IgD-negative memory B cell (primary cell): Measurements from ENCODE around the gene ACSL5. TPM values are rescaled to one million over a fixed set of nuclear protein-coding genes. Genes with fewer than 3 reads are reported as not detected.
"Not testable (repeated sequence)": the region's sequence is repeated elsewhere in the genome, so short reads cannot be mapped to it uniquely, and the experiment has no call there.

ENCODE experiments used
- H3K27ac Mint-ChIP-seq, 3 donors: one replicate each; pipeline ENCODE4 v1.8.0; 2020 to 2022; ENCODE audit warnings: mild to moderate bottlenecking in 3 of 3, mixed read lengths in 3 of 3, moderate library complexity in 1 of 3
- H3K27me3 Mint-ChIP-seq: one replicate; pipeline ENCODE4 v1.8.0; 2021; ENCODE audit warnings: mixed read lengths
- H3K36me3 Mint-ChIP-seq: one replicate; pipeline ENCODE4 v1.8.0; 2020; ENCODE audit warnings: mild to moderate bottlenecking, mixed read lengths
- H3K4me1 Mint-ChIP-seq, 3 donors: one replicate each; pipeline ENCODE4 v1.8.0; 2020 to 2022; ENCODE audit warnings: mixed read lengths in 3 of 3, mild to moderate bottlenecking in 1 of 3
- H3K4me3 Mint-ChIP-seq, 4 donors: one replicate each; pipeline ENCODE4 v1.8.0; 2020 to 2022; ENCODE audit warnings: mild to moderate bottlenecking in 4 of 4, mixed read lengths in 4 of 4, moderate library complexity in 3 of 4
- H3K9me3 Mint-ChIP-seq, 3 donors: one replicate each; pipeline ENCODE4 v1.8.0; 2020 to 2021; ENCODE audit warnings: mixed read lengths in 3 of 3, mild to moderate bottlenecking in 1 of 3
- polyA plus RNA-seq: library from polyadenylated mRNA; unstranded; fragments of 300-500 nt; fragmentation: Illumina TruSeq; gene quantifications from one replicate; pipeline ENCODE4 v1.2.3, GENCODE V29; 2021

Gene ACSL5
- polyA plus RNA-seq, 1 donor from 2014 or later, result 52.3 TPM

DNA sequence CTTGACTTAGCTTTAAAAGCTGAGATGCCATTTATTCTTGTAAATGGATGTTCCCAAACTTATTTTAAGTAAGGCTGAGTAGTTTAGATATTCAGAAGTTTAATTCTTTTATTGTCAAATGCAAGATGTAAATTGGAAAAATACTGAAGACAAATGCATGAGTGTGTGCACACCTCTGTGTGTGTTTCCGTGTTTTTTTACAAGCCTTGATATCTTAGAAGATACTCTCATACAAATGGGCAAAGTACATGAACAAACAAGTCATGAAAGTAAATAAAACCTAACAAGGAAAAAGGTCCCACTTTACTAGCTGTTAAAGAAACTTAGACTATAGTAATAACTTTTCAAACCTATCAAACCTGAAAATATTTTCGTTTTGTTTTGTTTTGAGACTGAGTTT, 29.0 kb downstream of the ACSL5 start:
- Mint-ChIP-seq H3K9me3 (peaks cover 0 to 3% (median 3%) of the 10 kb centered on the region in 3 donors), H3K27ac (peak overlapping the region in 1 of 3 donors; percentile 20), H3K4me1 (peaks cover 2 to 8% (median 4%) of the 10 kb centered on the region in 3 donors), H3K36me3 (peaks cover 25% of the 10 kb centered on the region), H3K27me3 (no peaks in the 10 kb centered on the region), H3K4me3 (no peak overlapping the region)

DNA sequence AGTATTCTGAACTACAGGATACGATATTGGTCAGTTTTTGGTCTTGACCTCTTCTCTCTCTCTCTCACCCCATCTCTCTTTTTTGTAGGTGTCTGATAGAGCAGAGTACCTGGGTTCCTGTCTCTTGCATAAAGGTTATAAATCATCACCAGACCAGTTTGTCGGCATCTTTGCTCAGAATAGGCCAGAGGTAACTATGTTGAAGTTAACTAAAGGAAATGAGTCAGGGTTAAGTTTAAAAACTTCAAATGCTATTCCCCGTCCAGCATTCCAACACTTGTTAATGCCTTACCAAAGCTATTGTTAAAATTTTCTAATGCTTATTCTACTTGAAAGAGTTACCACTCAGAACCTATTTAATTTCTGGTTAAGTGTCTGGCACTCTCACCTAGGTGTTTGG, 30.7 kb downstream of the ACSL5 start:
- Mint-ChIP-seq H3K4me1 (peaks cover 2 to 8% (median 4%) of the 10 kb centered on the region in 3 donors), H3K4me3 (no peak overlapping the region), H3K9me3 (peaks cover 0 to 3% (median 3%) of the 10 kb centered on the region in 3 donors), H3K36me3 (peaks cover 28% of the 10 kb centered on the region), H3K27me3 (no peaks in the 10 kb centered on the region), H3K27ac (no peak overlapping the region)

DNA sequence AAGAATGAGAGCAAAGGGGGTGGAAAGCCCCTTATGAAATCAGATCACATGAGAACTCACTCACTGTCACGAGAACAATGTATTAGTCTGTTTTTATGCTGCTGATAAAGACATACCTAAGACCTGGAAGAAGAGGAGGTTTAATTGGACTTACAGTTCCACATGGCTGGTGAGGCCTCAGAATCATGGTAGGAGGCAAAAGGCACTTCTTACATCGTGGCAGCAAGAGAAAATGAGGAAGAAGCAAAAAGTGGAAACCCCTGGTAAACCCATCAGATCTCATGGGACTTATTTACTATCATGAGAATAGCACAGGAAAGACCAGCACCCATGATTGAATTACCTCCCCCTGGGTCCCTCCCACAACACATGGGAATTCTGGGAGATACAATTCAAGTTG, 32.9 kb downstream of the ACSL5 start:
- H3K36me3 Mint-ChIP-seq, result peaks cover 26% of the 10 kb centered on the region
- peak overlapping the region in 1 of 3 donors; percentile 87 for H3K27ac Mint-ChIP-seq
- not testable (repeated sequence) for H3K9me3 Mint-ChIP-seq, H3K27me3 Mint-ChIP-seq, H3K4me1 Mint-ChIP-seq
- H3K4me3 Mint-ChIP-seq, result peak overlapping the region in 1 of 4 donors; percentile 46

DNA sequence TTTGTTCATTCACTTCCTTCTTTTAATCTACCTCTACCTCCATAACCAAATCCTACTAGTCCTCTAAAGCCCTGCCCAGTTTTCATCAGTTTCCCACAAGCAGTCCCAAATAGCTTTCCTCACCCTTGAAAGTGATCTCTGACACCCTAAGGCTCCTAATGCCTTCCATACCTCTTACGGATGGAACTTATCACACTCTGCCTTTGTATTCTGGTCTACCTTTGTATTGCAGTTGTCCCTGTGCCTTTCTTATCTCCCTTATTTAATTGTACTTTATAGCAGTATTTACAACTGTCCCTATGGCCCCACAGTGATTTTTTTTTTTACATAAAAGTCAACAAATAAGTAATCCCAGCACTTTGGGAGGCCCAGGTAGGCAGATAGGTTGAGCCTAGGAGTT, 33.8 kb downstream of the ACSL5 start:
- H3K4me3 Mint-ChIP-seq, result peak overlapping the region in 1 of 4 donors; percentile 58
- H3K27me3 Mint-ChIP-seq, result no peaks in the 10 kb centered on the region
- H3K27ac Mint-ChIP-seq, result no peak overlapping the region
- H3K4me1 Mint-ChIP-seq, result peaks cover 2 to 8% (median 4%) of the 10 kb centered on the region in 3 donors
- peaks cover 23% of the 10 kb centered on the region for H3K36me3 Mint-ChIP-seq
- H3K9me3 Mint-ChIP-seq, result peaks cover 0 to 3% (median 3%) of the 10 kb centered on the region in 3 donors

DNA sequence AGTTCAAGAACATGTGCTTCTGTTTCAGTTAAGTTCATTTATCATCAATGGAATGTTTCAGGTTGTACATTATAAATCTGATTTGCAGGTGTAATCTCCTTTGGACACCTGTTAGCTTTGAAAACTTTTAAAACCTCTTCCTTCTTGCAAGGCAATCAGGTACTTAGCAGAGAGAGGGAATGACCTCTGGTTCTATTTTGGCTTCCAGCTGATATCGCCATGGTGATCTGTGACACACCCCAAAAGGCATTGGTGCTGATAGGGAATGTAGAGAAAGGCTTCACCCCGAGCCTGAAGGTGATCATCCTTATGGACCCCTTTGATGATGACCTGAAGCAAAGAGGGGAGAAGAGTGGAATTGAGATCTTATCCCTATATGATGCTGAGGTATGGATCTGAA, 35.4 kb downstream of the ACSL5 start:
- peaks cover 0 to 3% (median 3%) of the 10 kb centered on the region in 3 donors for H3K9me3 Mint-ChIP-seq
- no peak overlapping the region for H3K27ac Mint-ChIP-seq
- H3K4me3 Mint-ChIP-seq, result no peak overlapping the region
- peaks cover 2 to 8% (median 4%) of the 10 kb centered on the region in 3 donors for H3K4me1 Mint-ChIP-seq
- peaks cover 18% of the 10 kb centered on the region for H3K36me3 Mint-ChIP-seq
- H3K27me3 Mint-ChIP-seq, result no peaks in the 10 kb centered on the region

DNA sequence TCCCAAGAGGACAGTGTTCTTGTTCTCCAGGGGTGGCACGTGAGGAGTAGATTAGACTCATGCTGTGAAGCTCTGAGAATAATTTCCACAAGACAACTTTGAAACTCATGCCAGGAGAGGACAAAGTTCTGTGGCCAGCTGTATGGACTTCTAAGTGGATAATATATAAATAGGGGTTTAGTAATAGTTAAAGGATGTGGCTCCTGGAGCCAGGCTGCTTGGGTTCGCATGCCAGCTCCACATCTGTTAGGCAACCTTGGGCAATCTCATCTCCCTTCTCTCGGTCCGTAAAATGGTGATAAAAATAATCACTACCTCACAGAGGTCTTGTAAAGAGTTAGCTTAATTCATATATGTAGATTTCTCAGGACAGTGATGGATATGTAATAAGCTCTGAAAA, 35.8 kb downstream of the ACSL5 start:
- H3K9me3 Mint-ChIP-seq, result peaks cover 0 to 3% (median 3%) of the 10 kb centered on the region in 3 donors
- H3K4me3 Mint-ChIP-seq, result no peak overlapping the region
- H3K4me1 Mint-ChIP-seq, result peaks cover 2 to 8% (median 4%) of the 10 kb centered on the region in 3 donors
- H3K36me3 Mint-ChIP-seq, result peaks cover 18% of the 10 kb centered on the region
- H3K27ac Mint-ChIP-seq, result no peak overlapping the region
- no peaks in the 10 kb centered on the region for H3K27me3 Mint-ChIP-seq

DNA sequence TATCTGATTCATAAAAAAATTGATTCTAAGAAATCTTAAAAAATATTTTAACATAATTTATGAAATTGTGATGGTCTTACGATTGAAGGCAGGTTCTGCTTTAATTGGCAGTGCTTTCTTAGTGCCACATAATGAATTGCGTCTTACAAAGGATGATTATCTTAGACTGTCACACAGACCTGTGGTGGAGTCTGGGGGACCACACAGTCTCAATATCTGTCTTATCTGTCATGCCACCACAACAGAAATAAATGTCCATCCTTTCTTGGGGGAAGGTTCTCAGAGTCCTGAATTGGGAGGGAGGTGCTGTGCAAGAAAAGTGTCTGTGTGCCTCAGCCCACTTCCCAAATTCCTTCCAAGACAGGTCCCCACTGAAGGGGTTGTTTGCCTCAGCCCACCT, 38.8 kb downstream of the ACSL5 start:
- H3K27me3 Mint-ChIP-seq, result no peaks in the 10 kb centered on the region
- H3K27ac Mint-ChIP-seq, result no peak overlapping the region
- peaks cover 0 to under 1% (median 0%) of the 10 kb centered on the region in 3 donors for H3K9me3 Mint-ChIP-seq
- peaks cover 9% of the 10 kb centered on the region for H3K36me3 Mint-ChIP-seq
- H3K4me1 Mint-ChIP-seq, result peaks cover 0 to 1% (median 0%) of the 10 kb centered on the region in 3 donors
- H3K4me3 Mint-ChIP-seq, result no peak overlapping the region

DNA sequence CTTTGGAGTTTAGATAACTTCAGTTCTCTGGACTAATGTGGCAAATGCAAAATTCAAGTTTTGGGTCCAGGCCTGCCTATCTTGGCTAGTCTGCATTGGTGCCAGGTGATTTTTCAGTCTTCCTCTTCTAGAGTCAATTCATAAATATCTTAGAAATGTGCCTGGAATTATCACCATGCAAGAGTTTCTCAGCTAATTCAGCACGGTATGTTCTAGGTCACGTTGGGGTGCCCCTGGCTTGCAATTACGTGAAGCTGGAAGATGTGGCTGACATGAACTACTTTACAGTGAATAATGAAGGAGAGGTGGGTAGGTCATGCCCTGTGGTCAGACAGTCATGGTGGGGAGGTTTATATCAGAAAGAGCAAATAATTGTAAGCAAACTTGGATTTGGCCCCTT, 47.8 kb downstream of the ACSL5 start:
- Mint-ChIP-seq H3K4me1 (no peaks in the 10 kb centered on the region), H3K9me3 (no peaks in the 10 kb centered on the region), H3K4me3 (no peak overlapping the region), H3K27ac (peak overlapping the region in 1 of 3 donors; percentile 71), H3K27me3 (no peaks in the 10 kb centered on the region), H3K36me3 (peaks cover 7% of the 10 kb centered on the region)

DNA sequence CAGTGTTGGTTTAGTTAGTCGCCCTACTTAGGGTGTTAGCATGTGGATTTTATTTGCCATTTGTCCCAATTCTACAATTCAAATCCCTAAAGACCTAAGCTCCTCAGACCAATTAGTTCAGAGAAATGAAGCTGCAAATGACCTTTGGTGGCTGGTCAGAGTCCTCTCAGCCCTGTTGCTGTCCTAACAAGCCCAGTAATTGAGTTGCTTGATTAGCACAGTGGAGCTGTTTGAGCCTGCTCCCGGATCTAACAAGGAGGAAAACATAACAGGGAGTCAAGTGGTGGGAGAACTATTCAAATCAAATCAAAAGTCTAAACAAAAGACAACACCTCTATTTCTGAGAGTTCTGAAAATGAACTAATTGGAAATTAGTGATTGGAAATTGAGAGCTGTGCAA, 50.7 kb downstream of the ACSL5 start:
- no peak overlapping the region for H3K27ac Mint-ChIP-seq

DNA sequence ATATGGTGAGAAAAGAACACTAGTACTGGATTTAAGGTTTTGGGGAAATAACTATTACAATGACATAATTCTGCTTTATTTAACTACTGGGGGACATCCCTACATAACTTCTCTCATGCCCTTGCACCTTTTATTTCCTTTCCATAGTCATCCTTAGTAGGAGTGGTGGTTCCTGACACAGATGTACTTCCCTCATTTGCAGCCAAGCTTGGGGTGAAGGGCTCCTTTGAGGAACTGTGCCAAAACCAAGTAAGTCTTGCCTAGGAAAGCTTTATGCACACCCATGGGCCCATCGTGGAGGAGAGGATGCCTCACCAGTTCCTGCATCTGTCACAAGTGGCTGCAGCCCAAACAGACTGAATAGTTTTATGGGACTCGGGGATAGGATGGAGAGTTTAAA, 52.2 kb downstream of the ACSL5 start:
- peaks cover 4% of the 10 kb centered on the region for H3K36me3 Mint-ChIP-seq
- no peak overlapping the region for H3K27ac Mint-ChIP-seq
- H3K9me3 Mint-ChIP-seq, result no peaks in the 10 kb centered on the region
- H3K4me3 Mint-ChIP-seq, result no peak overlapping the region
- no peaks in the 10 kb centered on the region for H3K27me3 Mint-ChIP-seq
- H3K4me1 Mint-ChIP-seq, result peaks cover 6 to 9% (median 6%) of the 10 kb centered on the region in 3 donors

More for the DNA sequence above, 50.7 kb downstream of the ACSL5 start:
- Mint-ChIP-seq H3K36me3 (peaks cover 1% of the 10 kb centered on the region), H3K4me3 (no peak overlapping the region), H3K9me3 (no peaks in the 10 kb centered on the region), H3K4me1 (peaks cover 6 to 9% (median 6%) of the 10 kb centered on the region in 3 donors), H3K27me3 (no peaks in the 10 kb centered on the region)

DNA sequence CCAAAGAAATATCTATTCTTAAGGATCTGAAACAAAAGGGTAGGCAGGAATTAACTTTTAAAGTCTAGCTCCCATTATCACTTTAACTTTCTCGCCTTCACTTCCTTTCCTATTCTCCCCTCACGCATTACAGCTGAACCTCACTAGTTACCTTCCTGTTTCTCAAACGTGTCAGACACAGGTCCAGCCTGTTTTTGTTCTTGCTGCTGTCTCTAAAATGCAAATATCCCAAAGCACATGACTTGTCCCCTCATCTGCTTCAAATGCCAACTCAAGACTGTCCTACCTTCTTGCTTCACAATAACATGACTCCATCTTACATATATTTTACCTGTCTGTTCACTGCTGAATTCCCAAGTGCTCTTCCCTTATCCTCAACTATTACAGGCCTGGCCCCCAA, 55.2 kb downstream of the ACSL5 start:
- peak overlapping the region in 1 of 4 donors; percentile 29 for H3K4me3 Mint-ChIP-seq
- H3K36me3 Mint-ChIP-seq, result peaks cover 3% of the 10 kb centered on the region
- H3K27ac Mint-ChIP-seq, result peak overlapping the region; percentile 40 to 80 (median 59)

DNA sequence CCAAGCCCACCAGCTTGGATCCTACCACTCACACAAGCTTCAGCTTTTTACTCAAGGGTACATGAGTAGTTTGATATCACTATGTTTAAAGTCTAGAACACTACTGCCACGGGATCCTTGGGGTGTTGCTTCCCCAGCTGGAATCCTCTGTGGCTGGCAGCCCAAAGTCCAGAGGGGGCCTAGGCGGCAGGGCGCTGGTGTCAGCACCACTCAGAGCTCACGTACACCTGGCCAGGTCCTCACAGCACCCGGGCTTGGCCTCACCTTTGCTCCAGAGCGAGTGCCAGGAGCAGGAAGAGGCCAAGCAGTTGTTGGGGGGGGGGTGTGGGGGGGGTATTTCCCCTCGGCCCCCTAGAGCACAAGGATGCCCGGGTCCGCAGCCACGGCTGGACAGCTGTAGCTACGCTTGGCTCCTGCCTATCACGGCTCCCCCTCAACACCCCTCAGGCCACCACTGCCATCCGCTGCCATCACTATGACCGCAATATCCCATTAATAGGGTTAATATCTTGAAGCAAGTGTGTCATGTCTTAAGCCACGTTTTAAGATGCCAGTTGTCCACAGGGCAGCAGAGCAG, 55.8 kb downstream of the ACSL5 start:
- peaks cover 3% of the 10 kb centered on the region for H3K36me3 Mint-ChIP-seq
- H3K4me1 Mint-ChIP-seq, result peaks cover 6 to 9% (median 6%) of the 10 kb centered on the region in 3 donors
- peak overlapping the region; percentile 40 to 80 (median 59) for H3K27ac Mint-ChIP-seq
- H3K27me3 Mint-ChIP-seq, result no peaks in the 10 kb centered on the region
- no peak overlapping the region for H3K4me3 Mint-ChIP-seq
- H3K9me3 Mint-ChIP-seq, result no peaks in the 10 kb centered on the region

More for the DNA sequence above, 55.2 kb downstream of the ACSL5 start:
- Mint-ChIP-seq H3K9me3 (no peaks in the 10 kb centered on the region), H3K4me1 (peaks cover 6 to 9% (median 6%) of the 10 kb centered on the region in 3 donors), H3K27me3 (no peaks in the 10 kb centered on the region)

DNA sequence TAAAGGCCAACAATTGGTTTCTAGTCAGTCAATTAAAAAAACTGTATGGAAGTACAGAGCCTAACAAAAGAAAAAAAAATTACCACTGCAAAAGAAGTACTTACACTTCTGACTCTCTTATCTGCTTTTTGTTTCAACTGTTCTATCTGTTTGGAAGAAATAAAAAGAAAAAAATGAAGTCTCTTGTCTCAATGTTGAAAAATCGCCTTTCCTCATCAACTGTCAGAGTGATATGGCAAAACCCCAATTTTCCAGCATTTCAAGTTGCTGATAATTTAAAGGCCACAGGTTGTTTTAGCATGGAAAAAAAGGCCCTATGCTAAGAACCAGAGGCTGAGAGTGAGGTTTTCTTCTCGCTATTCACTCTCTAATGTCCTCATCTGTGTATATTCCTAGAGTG, 59.2 kb downstream of the ACSL5 start:
- H3K9me3 Mint-ChIP-seq, result no peaks in the 10 kb centered on the region
- peaks cover 6 to 9% (median 6%) of the 10 kb centered on the region in 3 donors for H3K4me1 Mint-ChIP-seq
- H3K27ac Mint-ChIP-seq, result no peak overlapping the region
- no peaks in the 10 kb centered on the region for H3K27me3 Mint-ChIP-seq
- peaks cover 3% of the 10 kb centered on the region for H3K36me3 Mint-ChIP-seq
- no peak overlapping the region for H3K4me3 Mint-ChIP-seq

DNA sequence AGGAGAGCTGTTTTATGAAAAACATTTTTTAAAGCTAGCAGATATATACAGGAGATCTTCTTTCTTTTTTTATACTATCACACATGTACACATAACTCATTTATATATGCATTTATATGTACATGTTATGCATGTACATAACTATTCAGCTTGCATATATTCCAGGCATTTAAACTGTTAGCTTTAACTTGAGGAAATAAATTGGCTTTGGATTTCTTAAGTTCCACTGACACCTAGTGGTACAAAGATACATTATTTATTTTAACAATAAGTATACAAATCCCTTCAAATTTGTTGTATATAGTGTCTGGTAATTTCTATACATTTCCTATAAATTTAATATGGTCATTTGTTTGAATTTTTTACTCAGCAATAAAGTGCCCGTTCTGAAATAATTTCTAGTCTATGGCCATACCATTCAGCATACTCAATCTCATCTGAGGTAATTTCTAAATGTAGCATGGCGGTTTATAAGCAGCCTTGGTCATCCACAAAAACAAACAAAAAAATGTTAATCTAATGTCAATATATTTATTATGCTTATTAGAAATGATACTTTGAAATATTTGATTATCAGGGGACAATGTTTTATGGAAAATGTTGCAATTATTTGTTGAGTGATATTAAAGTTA, 61.2 kb downstream of the ACSL5 start:
- Mint-ChIP-seq H3K27me3 (no peaks in the 10 kb centered on the region), H3K27ac (no peak overlapping the region), H3K9me3 (no peaks in the 10 kb centered on the region), H3K36me3 (peaks cover 3% of the 10 kb centered on the region), H3K4me1 (no peaks in the 10 kb centered on the region), H3K4me3 (no peak overlapping the region)

DNA sequence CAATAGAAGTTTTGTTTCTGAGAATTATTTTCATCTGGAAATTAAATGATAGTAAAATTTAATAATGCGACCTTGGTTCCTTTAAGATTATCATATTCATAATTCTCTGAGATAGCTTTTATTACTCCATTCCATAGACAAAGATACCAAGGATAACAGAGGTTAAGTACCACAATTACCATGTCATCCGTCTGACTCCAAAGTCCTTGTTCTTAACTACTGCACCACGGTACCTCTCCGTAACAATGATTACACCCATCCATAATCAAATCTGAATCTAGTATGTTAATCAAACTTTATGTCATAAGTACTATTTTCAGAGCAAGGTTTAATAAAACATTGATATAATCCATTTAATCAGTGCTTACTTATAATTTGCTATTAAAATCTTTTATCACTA, 64.4 kb downstream of the ACSL5 start:
- no peaks in the 10 kb centered on the region for H3K36me3 Mint-ChIP-seq
- no peaks in the 10 kb centered on the region for H3K9me3 Mint-ChIP-seq
- no peak overlapping the region for H3K4me3 Mint-ChIP-seq
- no peak overlapping the region for H3K27ac Mint-ChIP-seq
- no peaks in the 10 kb centered on the region for H3K27me3 Mint-ChIP-seq
- peaks cover 0 to 2% (median 0%) of the 10 kb centered on the region in 3 donors for H3K4me1 Mint-ChIP-seq

DNA sequence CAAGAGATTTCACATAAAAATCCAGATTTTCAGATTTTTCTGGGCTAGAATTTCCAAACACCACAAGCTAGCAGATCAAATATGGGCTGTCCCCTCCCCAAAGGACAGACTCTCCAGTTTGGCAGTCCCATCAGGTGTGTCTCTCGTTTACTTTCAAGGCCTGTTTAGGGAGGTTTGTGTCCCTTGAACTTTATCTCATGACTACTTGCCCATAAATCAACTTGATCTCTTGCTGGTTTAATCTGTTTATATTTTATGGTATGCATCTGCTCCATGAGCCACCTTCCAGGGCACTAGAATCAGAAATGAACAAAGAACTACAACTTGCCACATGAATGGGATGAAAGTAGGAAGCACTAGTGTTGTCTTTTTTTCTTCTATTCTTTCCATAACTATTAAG, 67.6 kb downstream of the ACSL5 start:
- H3K36me3 Mint-ChIP-seq, result no peaks in the 10 kb centered on the region
- H3K27ac Mint-ChIP-seq, result no peak overlapping the region
- peaks cover 7 to 18% (median 12%) of the 10 kb centered on the region in 3 donors for H3K4me1 Mint-ChIP-seq

More for the DNA sequence above, 67.6 kb downstream of the ACSL5 start:
- Mint-ChIP-seq H3K4me3 (no peak overlapping the region), H3K27me3 (no peaks in the 10 kb centered on the region), H3K9me3 (no peaks in the 10 kb centered on the region)
